ENCODE measurements around the gene PRKCD.

Gene PRKCD

DNA sequence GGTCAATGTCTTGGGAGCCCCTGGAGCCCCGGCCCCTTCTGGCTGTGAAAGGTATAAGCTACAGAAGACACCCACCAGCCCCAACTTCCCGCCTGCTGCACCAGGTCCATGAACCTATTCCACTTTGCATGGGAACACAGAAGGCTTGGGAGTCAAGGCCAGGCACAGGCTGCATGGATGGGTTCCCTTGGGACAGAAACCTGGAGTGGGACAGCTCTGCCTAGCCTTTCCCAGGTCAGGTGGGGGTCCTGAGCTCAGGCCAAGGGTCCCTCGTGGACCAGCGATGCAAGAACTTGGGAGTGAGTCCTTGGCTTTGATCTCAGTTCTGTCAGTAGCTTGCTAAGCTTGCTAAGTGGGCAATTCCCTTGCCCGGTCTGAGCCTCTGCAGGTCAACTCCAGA, 69.8 kb downstream of the PRKCD start:
- Mint-ChIP-seq H3K27ac (no peak overlapping the region), H3K27me3 (no peaks in the 10 kb centered on the region), H3K4me3 (no peak overlapping the region), H3K4me1 (peaks cover 17% of the 10 kb centered on the region), H3K36me3 (peaks cover 40% of the 10 kb centered on the region), H3K9me3 (no peaks in the 10 kb centered on the region)
- CTCF ChIA-PET = no interaction called here
- no peak for DNase-seq

DNA sequence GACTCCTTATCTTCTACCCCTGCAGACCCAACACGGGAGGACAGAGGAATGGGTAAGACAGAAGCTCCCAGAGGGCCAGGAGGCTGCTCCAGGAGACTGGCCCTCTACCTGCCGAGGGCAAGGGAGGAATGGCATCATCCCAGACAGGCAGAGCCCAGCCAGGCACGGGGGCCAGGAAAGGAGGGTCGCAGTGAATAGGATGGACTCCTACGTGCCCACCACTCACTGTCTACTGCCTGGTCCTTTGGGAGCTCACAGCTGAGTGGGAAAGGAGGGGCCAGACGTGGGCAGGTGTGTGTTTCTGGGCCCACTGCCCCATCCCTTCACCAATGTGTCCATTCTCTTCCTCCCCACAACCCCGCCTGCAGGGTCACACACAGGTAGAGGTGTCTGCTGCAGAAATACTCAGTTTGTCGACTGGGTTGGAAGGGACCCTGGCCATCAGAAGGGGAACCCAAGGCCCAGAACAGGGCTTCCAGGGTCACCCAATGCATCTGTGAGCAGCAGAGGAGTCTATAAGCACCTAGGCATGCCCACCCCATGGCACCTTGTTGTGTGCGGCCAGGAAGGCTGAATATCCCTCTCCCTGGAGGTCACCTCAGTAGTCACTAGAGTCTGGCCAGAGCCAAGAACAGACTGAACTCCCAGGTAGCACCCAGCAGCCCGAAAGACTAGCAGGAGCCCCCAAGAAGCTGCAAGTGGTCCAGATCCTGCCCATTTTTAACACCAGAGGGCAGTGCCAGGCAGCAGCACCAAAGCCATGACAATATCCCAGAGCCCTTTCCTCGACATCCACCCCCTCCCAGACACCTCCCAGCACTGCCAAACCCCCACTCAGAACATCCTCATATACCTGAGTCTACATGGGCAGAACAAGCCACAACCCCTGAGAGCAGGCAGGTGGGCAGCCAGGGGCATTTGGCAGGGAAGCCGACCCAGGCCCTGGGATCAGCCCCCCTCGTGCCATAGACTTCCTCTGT, 70.8 kb downstream of the PRKCD start:
- Mint-ChIP-seq H3K27me3 (no peaks in the 10 kb centered on the region), H3K36me3 (peaks cover 37% of the 10 kb centered on the region), H3K4me1 (peaks cover 24% of the 10 kb centered on the region), H3K9me3 (no peaks in the 10 kb centered on the region), H3K4me3 (no peak overlapping the region), H3K27ac (no peak overlapping the region)
- no peak for DNase-seq
- CTCF ChIA-PET = no interaction called here

DNA sequence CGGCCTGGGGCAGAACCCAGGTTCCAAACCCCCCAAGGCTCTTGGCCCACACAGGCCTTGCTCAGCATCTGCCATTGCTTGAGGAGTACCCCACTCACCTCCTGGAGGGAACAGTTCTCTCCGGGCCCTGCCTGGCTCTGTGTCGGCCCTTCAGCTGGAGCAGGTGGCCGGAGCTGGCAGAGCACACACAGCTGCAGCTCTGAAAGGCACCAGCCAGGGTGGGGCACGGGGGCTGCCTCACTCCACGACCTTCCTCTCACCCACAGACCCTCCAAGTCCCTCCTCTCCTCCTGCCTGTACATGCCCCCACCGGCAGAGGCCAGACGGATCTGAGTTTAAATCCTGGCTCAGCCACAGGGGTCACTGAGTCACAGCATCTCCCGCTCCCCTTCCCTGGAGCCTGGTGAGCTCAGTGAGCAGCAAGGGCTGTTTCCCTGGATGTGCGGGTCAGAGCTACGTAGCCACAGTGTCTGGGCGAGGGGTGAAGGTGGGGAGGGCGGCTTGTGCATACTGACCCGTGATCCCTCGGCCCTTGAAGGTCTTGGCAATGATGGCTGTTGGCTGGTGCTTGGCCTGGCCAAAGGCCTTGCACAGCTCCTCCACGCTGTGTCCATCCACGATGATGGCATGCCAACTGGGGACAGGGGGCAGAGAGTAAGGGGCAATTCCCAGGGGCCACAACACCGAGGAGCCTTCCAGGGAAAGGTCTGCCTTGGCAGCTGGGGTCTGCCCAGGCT, 71.8 kb downstream of the PRKCD start:
- H3K9me3 Mint-ChIP-seq = no peaks in the 10 kb centered on the region
- no peak for DNase-seq
- no peak overlapping the region for H3K27ac Mint-ChIP-seq
- H3K4me3 Mint-ChIP-seq = no peak overlapping the region
- no peaks in the 10 kb centered on the region for H3K27me3 Mint-ChIP-seq
- H3K36me3 Mint-ChIP-seq = peaks cover 30% of the 10 kb centered on the region
- peaks cover 26% of the 10 kb centered on the region for H3K4me1 Mint-ChIP-seq
- CTCF ChIA-PET = interaction anchor here (0.7 to 1.7 kb wide), 2 partner anchors 8 to 11 kb away, joined by 3 to 8 read pairs; no protein-coding TSS in a partner anchor

DNA sequence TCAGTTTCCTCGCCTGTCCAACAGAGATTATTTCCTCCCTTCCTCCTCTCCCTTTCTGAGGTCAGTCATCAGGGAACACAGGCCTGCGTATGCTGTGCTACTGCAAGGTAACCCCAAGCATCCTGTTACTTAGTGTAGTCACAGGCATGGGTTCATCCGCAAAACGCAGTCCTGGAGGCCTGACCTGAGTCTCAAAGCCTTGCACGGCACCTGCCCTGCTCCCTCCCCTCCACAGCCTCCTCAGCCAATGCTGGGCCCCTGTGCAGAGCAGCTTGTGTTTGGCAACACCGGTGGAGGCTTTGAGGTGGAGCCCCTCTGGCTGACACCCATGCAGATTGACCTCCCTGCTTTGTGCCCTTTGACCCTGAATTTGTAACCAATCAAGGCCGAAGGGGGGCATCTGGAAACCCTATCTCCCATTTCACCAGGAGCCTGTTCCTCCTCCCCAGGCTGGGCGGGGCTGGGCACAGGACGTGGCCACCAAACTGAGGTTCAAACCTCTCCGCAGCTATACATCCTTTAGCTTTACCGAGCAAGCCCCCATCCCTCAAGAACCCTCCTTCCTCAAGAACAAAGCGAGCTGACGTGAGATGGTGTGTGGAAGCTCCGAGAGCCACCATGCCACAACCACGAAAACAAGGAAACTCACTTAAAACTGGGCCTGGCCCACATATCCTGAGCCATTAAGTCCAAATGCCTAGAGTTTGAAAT, 73.3 kb downstream of the PRKCD start:
- CTCF ChIA-PET = interaction anchor here (1.7 kb wide), 1 partner anchor 12 kb away, joined by 8 read pairs; no protein-coding TSS in a partner anchor
- H3K4me1 Mint-ChIP-seq = peaks cover 28% of the 10 kb centered on the region
- H3K27me3 Mint-ChIP-seq = no peaks in the 10 kb centered on the region
- H3K27ac Mint-ChIP-seq = peak overlapping the region; percentile 75
- DNase-seq = no peak
- H3K9me3 Mint-ChIP-seq = no peaks in the 10 kb centered on the region
- H3K36me3 Mint-ChIP-seq = peaks cover 29% of the 10 kb centered on the region
- no peak overlapping the region for H3K4me3 Mint-ChIP-seq

DNA sequence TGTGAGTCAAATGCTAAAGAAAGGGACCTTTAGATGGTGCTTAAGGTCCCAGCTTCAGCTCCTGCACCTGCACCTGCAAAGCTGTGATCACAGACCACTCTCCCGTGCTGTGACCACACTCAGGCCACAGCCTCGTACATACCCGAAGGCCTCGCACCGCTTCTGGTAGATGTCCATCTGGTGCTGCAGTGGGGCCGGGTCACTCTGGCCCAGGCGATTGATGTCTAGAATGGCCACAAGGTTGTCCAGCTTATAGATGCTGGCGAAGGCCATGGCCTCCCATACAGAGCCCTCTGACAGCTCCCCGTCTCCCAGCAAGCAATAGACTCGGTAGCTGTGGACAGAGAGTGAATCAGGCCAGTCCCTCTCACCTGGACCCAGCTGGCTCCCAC, 73.8 kb downstream of the PRKCD start:
- Mint-ChIP-seq H3K36me3 (peaks cover 30% of the 10 kb centered on the region), H3K9me3 (no peaks in the 10 kb centered on the region), H3K27me3 (no peaks in the 10 kb centered on the region), H3K4me1 (peaks cover 28% of the 10 kb centered on the region), H3K4me3 (no peak overlapping the region), H3K27ac (peak overlapping the region; percentile 75)
- CTCF ChIA-PET = interaction anchor here (0.7 kb wide), 1 partner anchor 125 kb away, joined by 4 read pairs; no protein-coding TSS in a partner anchor
- no peak for DNase-seq

DNA sequence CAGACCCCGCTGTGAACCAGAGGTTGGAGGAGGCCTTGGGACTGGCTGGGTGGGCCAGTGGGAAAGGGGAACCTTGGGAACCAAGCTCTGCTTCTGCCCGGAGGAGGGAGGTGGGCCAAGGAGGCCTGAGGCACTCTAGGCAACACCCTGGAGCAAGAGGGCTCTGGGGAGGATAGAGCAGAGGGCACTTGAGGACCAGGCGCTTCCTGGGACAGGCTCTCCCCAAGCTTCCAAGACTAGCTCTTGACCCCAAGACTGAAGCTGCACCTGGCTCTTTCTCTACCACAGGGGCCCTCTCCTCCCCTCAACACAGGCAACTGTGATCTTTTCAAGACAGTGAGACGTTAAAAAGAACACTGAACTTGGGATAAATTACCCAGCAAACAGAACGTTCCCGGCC, 74.5 kb downstream of the PRKCD start:
- CTCF ChIA-PET = interaction anchor here (0.7 kb wide), 1 partner anchor 125 kb away, joined by 4 read pairs; no protein-coding TSS in a partner anchor
- peaks cover 28% of the 10 kb centered on the region for H3K4me1 Mint-ChIP-seq
- peak overlapping the region; percentile 71 for H3K27ac Mint-ChIP-seq
- peaks cover 35% of the 10 kb centered on the region for H3K36me3 Mint-ChIP-seq
- no peaks in the 10 kb centered on the region for H3K27me3 Mint-ChIP-seq
- H3K9me3 Mint-ChIP-seq = no peaks in the 10 kb centered on the region
- no peak overlapping the region for H3K4me3 Mint-ChIP-seq
- DNase-seq = no peak

DNA sequence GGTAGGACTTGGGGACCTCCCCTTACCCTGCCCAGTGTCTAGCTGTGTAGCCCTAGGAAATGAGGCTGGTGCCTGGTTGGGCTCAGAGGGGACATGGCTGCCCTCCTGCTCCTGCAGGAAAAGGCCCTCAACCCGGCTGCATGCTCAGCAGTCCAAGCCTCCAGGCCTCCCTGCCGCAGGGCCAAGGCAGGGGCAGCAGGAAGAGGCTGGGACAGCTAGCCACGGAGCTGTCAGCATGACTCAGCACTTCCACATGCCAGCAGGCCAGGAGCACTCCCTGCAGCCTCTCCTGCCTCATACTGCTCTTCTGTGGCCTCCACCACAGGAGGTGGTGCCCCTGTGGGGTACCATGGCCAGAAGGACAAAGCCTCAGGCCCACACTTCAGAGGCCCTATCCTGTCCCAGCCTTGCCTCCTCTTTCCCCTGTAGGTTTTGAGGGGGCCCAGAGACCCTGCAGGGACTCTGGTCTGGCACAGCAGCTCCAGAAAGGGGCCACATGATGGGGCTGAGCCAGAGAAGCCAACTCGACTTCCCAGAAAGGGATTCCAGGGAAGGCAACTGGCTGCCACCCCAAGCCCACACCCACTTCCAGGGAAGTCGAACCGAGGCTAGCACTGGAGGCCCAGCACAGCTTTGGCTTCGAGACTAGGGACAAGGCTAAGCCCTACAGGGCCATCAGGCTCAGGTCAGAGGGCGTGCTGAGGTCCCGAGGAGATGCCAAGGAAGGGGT, 75.3 kb downstream of the PRKCD start:
- H3K4me1 Mint-ChIP-seq = peaks cover 28% of the 10 kb centered on the region
- no peak overlapping the region for H3K4me3 Mint-ChIP-seq
- H3K27ac Mint-ChIP-seq = peak overlapping the region; percentile 70
- H3K36me3 Mint-ChIP-seq = peaks cover 39% of the 10 kb centered on the region
- CTCF ChIA-PET = interaction anchor here (1.3 kb wide), 1 partner anchor 16 kb away, joined by 3 read pairs; no protein-coding TSS in a partner anchor
- no peak for DNase-seq
- no peaks in the 10 kb centered on the region for H3K9me3 Mint-ChIP-seq
- H3K27me3 Mint-ChIP-seq = no peaks in the 10 kb centered on the region

DNA sequence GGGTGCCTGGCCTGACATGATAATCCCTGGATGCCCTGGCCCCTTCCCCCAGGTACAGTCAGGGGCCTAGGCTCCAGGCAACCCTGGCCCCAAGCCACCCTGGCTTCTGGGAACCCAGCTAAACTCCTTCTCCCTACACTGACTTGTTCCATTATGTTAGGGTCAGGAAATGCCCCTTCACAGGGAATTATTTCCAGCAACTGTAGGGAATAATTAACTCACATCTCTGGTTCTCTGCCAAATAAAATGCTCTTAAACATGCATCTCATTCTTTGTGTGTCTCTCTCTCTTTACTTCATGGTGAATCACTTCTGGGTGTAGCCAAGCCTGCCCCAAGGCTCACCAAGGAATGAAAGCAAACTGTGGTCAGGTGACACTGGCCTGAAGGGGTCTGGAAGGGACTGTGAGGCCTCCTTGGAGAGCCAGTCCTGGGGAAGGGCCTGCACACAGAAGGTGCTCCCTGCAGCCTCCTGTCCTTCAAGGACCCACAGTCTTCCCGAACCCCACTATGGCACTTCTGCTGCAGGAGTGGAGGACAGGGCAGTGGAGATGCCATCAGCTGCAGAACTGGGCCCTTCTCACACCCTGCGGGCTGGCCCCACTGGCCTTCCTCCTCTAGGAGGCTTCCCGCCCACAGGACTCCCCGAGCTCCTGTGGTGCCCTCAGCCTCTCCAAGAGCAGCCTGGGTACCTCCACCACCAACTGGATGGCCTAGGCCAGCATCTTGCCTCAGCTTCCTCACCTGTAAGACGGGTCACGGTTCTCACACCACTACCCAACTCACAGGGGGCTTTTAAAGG, 77.2 kb downstream of the PRKCD start:
- Mint-ChIP-seq H3K36me3 (peaks cover 35% of the 10 kb centered on the region), H3K4me3 (no peak overlapping the region), H3K27me3 (no peaks in the 10 kb centered on the region), H3K4me1 (peaks cover 28% of the 10 kb centered on the region), H3K27ac (peak overlapping the region; percentile 72), H3K9me3 (no peaks in the 10 kb centered on the region)
- CTCF ChIA-PET = no interaction called here
- no peak for DNase-seq

DNA sequence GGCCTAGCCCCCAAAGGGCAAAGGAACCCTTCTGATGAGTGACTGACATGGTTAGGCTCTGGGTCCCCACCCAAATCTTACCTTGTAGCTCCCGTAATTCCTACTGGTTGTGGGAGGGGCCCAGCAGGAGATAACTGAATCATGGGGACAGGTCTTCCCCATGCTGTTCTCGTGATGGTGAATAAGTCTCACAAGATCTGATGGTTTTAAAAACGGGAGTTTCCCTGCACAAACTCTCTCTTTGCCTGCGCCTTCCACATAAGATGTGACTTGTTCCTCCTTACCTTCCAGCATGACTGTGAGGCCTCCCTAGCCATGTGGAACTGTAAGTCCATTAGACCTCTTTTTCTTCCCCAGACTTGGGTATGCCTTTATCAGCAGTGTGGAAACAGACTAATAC, 77.9 kb downstream of the PRKCD start:
- H3K27me3 Mint-ChIP-seq = no peaks in the 10 kb centered on the region
- CTCF ChIA-PET = no interaction called here
- peaks cover 32% of the 10 kb centered on the region for H3K36me3 Mint-ChIP-seq
- no peak overlapping the region for H3K27ac Mint-ChIP-seq
- peaks cover 28% of the 10 kb centered on the region for H3K4me1 Mint-ChIP-seq
- H3K9me3 Mint-ChIP-seq = no peaks in the 10 kb centered on the region
- no peak overlapping the region for H3K4me3 Mint-ChIP-seq
- DNase-seq = no peak

DNA sequence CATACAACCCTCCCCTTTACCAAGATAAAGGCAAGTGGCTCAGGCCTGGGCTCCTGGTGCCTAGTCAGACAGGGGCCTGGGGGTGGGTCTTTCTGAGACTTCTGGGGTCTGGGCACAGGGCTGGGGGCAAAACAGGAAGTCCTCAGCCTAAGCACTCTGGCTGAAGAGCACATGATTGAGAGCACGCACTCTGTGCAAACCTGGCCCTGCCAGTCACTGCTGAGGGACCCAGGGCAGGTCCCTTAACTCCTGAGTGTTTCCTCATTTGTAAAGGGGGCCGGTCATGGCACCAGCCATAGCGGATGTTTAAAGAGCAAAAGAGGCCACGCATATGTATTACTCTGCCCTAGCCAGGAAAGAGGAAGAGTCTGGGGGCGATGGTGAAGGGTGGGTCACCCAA, 78.8 kb downstream of the PRKCD start:
- peaks cover 27% of the 10 kb centered on the region for H3K36me3 Mint-ChIP-seq
- H3K9me3 Mint-ChIP-seq = no peaks in the 10 kb centered on the region
- H3K4me1 Mint-ChIP-seq = peaks cover 20% of the 10 kb centered on the region
- no peak for DNase-seq
- H3K4me3 Mint-ChIP-seq = no peak overlapping the region
- CTCF ChIA-PET = no interaction called here
- peak overlapping the region; percentile 45 for H3K27ac Mint-ChIP-seq
- H3K27me3 Mint-ChIP-seq = no peaks in the 10 kb centered on the region

DNA sequence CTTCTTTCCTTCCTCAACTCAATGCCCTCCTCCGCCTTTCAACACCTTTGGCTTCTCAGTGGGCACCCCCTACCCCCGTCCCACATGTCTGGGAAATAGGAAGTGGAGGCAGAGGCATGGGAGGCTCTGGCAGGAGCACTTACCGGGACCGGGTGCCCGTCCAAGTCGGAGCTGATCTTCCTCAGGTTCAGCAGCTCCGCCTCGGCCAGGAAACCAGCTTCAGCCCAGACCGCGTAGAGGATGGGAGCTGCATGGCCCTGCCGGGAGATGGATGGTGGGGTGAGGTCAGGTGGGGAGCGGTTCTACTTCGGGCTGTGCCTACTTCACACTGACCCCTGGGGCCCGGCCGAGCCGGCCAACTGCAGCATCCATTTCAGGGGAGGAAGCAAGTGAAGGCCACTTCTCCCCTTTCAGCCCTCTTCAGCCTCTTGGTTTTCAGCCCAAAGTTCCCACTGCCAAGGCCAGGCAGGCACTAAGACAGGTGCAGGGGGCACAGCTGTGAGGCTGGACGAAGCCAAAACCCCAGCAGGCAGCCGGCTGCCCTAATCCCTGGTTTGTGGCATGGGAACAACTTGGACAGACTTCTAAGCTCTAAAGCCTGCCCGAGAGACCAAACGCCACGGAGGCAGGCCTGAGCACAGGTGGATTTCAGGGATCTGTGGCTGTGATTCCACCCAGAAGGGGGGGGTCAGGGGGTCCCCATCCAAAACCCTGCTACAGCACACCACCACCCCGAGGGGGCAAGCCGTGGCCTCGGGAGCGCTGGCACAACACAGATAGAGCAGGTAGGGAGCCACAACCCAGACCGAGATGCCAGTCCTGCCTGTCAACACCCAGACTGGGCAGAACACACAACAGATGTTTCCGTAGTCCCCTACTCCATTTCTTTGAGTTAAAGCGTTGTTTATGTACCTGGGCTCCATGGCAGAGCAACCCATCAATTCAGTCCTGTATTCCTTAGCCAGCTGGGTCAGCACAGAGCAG, 80.3 kb downstream of the PRKCD start:
- H3K9me3 Mint-ChIP-seq = no peaks in the 10 kb centered on the region
- peaks cover 33% of the 10 kb centered on the region for H3K36me3 Mint-ChIP-seq
- H3K27ac Mint-ChIP-seq = no peak overlapping the region
- H3K27me3 Mint-ChIP-seq = no peaks in the 10 kb centered on the region
- no peak for DNase-seq
- H3K4me1 Mint-ChIP-seq = peaks cover 13% of the 10 kb centered on the region
- no peak overlapping the region for H3K4me3 Mint-ChIP-seq
- CTCF ChIA-PET = no interaction called here

DNA sequence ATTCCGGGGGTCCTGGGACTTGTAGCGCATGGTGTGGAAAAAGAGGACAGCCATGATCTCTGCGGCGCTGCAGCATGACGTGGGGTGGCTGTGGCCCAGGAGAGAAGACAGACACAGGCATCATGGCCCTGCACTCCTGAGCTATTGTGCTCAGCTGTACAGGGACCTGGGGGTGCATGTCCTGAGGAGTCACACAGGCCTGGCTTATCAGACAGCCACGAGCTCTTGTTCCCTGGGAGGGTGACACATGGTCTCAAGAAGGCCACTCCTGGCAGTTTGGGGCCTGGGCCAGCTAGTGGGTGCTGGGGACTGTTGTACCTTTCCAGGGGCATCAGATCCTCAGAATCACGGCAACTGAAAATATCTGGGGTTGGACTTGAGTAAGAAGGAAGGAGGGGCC, 81.1 kb downstream of the PRKCD start:
- CTCF ChIA-PET = interaction anchor here (0.6 kb wide), 1 partner anchor 22 kb away, joined by 3 read pairs; no protein-coding TSS in a partner anchor
- peaks cover 9% of the 10 kb centered on the region for H3K4me1 Mint-ChIP-seq
- no peak overlapping the region for H3K27ac Mint-ChIP-seq
- H3K27me3 Mint-ChIP-seq = no peaks in the 10 kb centered on the region
- no peak overlapping the region for H3K4me3 Mint-ChIP-seq
- DNase-seq = no peak
- peaks cover 35% of the 10 kb centered on the region for H3K36me3 Mint-ChIP-seq
- no peaks in the 10 kb centered on the region for H3K9me3 Mint-ChIP-seq

Data from activated naive CD4-positive, alpha-beta T cell treated with anti-CD3 and anti-CD28 coated beads, Interleukin-2, amount 10 ng/mL, durations not matched to agents 7 days and 5 days (primary cell).